Medulla oblongata (tissue), 1 donor: ENCODE measurements around the gene BRINP2.

ENCODE experiments used
- DNase-seq: peaks from one replicate; pipeline ENCODE4 v3.0.0-alpha.2; 2015; ENCODE audit errors: extremely low spot score

BRINP2 gene

DNA sequence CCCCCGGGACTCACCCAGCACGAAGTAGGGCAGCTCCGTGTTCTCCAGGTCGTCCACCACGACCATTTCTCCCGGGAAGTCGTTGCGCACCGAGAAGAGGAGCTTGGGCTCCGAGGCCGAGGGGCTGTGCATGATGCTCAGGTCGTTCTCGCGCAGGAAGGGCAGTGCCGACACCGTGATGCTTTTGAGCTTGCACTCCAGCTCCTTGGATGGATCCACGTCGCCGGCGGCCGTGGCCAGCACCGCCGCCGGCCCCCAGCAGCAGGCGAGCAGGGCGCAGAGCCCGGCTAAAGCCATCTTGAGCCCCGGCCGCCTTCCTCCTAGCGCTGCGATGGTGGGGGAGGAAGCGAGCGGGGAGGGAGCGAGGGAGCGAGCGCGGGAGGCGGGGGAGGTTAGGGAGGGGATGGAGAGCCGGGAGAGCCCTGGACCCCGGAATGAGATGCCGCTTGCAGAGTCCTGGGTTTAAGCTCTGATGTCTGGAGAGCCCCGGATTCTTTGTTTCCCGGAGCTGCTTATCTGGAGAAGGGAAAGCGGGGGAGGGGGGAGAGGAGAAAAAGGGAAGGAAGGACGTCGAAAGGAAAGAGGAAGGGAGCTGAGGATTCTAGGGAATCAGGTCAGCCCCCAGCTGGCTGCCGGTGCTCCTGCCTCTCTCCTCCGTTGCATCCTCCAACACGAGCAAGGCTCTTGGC lies 6.2 kb upstream of the BRINP2 start, which contains the start of gene ASTN1:
ASTN1 (minus strand) TSS at position 333 of the 689 bp plus-strand sequence; CDS start at position 297, 36 bp downstream.
- DNase-seq = peak; percentile 37

DNA sequence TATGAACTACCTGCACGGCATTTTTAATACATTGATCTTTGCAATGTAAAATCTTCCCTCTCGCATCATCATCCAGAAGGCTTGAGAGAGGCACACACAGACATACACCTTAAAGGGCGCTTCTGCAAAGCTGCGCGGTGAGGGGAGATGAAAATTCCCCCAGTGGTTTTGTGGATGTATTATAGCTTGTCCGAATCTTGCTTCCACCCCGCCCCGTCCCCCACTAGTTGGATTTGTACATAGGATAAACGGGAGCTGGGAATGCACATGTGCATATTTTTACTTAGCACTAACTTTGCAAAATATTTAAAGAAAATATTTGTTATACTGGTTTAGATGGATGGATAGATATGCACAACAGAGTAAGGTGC lies 5.7 kb upstream of the BRINP2 start:
- DNase-seq = no peak

DNA sequence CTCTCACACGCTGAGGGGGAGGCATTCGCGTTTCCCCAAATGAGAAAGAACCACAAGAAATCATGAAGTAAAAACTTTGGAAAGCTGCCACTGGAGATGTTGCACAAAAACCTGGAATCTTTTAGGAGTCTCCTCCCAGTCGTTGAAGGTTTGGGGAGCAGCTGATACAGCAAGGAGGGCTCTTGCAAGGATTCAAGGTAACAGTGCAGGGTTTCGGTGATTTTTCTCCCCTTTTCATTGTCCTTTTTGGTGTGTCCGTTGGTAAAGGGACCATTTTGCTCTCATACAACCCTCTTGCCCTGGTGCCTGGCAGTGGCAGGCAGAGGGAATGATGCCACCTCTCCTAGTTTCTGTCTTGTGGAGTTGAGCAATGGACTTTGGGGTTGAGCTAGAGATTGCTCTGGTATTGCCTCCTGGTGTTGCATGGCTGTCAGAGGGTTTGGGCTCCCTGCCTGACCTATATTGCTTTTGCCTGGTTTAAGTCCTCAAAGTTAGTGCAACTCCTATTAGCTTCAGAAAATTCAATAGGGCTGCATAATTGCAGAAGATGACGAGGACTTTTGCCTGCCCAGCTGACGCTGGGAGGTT lies 872 bp downstream of the BRINP2 start:
- DNase-seq = peak; percentile 29

DNA sequence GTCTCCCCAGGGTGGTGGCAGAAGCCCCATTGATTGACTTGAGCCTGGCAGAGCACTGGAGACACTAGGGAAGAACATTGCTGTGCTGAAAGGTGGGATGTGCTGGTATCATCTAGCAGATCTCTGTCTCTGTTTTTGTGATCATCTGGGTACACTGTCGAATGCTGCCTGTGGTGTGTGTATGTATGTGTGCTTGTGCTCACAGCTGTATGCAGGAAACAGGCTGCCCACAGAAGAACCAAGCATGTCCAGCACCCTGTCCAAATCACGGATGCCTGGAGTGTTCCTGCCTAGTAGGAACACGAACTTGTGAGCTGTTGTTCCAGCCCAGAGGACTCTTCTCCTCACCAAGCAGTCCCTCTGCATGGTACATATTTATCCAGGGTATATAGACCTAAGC lies 1.5 kb downstream of the BRINP2 start:
- DNase-seq = no peak

DNA sequence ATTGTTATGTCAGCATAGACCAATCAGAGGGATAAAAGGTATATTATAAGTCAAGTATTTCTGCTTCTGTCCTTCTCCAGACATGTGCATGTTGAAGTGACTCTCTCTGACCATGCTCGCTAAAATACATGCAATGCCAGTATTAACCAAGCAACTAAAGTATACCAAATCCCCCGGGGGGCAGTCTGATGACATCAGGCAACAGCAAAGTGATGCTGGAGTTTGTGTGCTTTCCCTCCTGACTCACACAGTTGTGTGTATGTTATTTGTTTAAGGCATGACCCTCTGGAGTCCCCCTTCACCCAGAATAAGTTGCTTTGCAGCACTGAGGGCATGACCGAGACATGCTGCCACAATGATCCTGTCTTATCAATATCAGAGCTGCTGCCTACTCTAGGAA lies 2.1 kb downstream of the BRINP2 start:
- DNase-seq = no peak

DNA sequence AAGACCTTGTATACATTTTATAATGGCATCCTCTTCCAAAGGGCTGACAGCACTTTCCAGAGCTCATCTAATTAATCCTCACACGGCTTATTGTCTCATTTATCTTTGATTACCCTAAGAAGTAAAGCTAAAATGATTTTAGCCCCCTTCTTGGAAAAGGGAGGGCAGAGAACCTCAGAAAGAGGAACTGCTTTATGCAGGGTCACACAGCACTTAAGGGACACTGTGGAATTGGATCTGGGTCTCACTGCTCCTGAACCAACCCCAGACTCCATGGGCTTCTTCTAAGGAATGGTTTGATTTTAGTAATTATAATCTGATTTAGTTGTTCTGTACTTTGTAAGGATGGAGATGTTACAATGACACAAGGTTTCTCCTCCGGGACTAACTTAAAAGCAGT lies 3.2 kb downstream of the BRINP2 start:
- no peak for DNase-seq

DNA sequence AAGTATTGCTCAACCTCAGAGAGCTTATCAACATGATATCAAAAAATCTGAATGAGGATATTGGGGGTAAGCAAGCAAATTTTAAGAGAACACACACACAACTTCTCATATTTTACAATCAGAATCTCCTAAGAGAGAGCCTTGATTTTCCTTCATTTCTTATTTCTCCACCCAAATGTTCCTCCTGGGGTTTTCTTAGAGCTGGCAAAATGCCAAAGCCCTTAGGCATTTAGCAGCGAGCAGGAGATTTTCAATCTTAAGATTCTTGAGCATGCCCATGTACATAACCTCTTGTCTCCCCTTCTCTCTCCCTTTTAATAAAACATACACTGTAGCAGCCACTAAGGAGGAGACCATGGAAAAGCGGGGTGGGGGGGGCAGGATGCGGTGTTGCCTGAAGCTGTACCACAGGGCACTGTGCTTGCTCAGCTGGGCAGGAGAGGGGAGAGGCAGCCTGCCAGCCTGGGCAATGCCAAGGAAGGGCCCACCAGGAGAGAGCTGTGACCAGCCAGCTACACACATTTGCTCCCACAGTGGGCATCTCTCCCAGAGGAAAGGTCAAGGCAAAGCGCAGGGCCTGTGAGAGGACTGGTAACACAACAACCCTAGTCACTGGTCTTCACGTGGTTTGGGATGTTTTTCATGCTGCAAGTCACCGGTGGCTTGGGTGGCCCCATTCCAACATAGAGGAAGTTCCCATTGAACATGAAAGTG lies 4.3 kb downstream of the BRINP2 start:
- peak; percentile 49 for DNase-seq

DNA sequence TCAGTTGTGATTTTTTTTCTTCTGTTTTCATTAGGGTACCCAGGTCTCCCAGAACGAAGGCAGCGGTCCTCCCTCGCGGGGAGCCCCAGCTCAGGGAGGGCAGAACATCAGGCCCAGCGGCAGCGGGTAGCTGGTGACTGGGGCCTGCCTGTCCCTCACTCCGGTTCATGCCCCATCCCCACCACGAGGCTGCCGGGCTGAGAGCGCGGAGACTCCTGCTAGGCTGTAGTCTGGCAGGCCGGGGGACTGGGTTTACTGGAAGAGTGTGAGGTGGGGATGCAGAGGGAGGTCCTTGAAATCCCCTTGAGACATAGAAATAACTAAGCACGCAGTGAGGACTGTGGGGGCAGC lies 10.5 kb downstream of the BRINP2 start:
- DNase-seq = no peak

DNA sequence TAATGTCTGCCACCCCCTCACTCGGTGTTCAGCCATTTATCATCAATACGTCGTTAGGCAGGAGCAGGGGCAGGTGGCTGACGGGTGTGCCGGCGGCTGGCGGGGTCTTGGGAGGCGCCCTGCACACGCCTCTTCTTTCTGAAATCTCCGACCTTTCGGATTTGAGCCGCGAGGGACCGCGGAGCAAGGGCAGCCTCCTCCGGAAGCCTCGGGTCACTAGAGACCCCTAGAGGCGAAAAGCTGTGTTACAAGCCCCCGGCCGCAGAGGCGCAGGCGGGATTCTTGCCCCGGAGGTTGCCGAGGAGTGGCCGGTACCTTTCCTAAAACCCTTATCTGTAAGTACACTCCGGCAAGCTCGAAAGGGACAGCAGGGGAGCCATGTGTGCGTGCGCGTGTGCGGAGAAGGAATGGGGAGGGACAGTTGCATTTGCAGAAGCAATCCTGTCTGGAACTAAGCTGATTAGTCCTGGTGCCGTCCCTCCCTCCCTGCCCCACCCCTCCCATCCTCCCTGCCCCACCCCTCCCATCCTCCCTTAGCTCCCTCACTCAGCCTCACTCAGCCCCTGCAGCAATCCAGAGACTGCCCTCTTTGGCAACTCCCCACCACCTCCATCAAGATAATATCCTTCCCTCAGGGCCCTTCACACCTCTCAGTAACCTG lies 11.0 kb downstream of the BRINP2 start:
- DNase-seq = peak; percentile 70

DNA sequence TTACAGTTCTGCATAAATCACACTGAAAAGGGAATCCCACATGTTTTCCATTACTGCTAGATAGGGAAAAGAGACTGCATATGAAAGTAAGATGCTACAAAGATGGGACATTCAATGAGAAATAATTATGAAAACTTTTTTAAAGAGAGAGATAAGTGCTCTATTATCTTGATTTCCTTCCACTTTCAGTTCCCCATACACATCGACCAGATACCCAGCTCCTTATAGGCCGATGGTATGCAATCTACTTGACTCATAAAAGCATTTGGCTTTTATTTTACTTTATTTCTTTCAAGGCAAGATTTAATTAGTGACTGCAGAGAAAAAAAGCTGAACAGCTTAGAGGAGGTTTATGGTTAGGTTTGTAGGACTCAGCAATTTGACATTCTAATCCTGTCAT lies 13.1 kb downstream of the BRINP2 start:
- DNase-seq = no peak

DNA sequence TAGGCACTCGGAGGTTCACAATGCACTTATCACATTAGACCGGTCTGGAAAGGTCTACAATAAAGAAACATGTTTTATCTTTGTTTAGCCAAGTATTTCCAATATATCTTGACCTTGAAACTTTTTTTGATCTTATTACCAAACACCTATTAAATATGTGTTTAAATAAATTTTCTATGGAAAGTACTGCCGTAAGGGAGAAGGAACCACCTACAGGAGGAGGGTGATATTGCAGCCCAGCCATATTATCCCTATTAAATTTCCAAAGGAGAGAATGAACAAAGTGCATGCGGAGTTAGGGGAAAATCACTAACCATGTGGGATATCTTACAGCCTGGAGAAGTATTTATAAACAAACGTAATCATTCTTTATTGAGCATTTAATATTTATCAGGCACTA lies 14.5 kb downstream of the BRINP2 start:
- DNase-seq = no peak

DNA sequence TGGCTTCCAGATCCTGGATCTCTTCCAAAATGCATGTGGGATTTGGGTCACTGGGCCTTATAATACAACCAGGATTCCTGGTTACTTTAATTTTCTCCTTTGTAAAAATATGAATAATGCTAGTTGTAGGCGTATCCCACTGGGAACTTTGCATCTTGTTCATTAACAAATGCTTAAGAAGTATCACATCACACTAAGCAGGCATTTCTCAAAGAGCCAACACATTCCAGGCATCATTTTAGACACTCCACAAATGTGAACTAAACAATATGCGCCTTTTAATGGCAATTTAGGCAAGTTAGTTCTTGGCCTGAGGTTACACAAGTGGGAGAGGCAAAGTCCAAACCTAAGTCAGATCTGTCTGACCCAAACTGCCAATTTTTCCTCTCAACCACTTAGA lies 15.9 kb downstream of the BRINP2 start:
- no peak for DNase-seq

DNA sequence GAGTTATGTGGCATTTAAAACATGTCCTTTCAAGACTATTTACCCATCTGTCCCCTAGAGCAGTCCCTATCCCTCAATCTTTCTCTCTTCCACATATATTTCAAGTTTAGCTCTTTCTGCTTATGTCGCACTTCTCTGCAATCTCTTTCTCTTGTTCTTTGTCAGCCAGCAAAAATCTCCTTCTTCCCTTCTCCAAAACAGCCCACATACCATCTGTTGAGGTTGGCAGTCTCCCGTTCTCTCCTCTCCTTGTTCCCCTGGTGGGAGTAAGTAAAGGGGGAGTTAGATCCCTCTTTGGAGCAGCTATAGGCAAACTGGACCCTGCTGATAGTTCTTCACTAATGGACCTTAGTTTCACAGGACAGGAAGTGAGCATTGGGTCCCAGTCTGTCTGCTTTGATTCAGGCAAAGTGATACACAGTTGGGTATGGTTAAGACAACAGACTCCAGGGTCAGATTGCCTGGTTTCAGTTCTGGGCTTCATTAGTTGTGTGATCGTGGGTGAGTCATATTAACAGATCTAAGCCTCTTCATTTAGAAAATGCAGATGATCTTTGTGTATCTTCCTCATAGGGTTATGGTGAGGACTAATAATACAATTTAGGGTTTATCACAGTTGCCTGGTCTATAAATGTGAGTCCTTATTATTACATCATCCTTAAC lies 19.7 kb downstream of the BRINP2 start:
- no peak for DNase-seq

DNA sequence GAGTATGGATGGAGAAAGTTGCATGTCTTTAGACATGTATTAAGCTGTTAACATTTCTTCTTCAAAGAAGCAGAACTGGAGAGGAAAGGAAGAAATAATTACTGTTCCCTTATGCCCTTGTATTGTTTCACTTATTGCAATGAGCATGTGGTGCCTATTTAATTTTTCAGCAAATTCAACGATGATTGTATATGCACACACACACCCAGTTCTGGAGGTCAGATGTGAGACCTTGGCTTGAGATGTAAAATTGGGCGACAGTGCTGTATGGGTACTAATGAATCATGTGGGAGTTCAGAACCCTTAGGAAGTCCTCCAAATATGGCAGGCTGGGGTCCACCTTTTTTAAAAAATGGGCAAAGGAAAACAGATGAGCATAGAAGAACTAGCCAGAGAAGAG lies 27.5 kb downstream of the BRINP2 start:
- DNase-seq = no peak

DNA sequence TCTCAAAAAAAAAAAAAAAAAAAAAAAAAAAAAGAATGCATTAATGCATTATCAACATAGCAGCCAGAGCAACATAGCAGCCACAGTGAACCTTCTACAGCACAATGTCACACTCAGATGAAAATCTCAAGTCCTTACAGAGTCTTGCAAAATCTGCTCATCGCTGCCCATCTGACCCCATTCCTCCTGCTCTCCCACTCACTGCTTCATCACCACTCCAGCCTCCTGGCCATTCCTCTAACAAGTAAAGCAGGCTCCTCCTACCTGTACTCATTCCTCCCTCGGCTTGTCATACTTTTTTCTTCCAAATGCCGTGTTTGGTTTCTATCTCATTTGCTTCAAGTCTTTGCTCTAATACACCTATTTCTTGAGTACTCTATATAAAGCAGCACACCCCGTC lies 29.5 kb downstream of the BRINP2 start:
- no peak for DNase-seq

DNA sequence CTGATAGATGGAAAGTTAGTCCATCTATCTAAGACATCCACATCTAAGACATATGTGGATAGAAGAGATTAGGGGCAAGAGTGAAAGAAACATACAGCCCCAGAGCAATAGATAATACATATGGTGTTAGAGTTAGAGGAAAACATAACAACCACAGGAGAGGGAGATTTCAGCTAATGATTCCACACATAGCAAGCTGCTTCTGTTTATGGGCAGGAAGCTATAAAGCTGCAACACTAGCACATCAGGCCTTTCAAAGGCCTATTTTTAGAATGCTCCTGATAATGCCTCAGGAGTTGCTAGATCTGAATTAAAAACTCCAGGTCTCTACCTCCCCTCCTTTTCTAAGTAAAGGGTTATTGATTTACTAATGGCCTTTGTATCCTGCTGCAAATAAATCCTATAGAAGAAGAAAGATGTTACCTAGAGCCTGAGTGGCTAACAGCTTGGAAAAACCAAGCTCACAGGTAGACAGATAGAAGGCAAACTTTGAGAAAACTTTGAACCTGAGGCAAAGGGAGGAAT lies 36.1 kb downstream of the BRINP2 start:
- DNase-seq = no peak

DNA sequence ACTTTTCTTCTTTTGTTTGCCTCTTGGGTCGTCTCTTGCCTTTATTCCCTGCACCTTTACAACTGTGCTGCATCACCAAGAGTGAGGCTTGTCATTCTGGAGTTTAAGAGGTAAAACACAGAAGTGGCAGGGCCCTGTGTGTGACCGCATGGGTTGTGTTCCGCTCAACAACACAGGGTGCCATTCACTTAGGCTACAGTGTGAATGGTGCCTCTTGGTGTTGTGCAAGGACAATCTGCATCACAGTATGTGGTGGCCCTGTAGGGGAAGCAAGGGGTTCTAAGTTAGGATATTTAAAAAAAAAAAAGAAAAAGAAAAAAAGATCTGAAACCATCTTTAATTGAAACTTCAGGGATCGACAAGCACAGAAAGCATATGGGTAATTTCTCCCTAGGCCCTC lies 38.2 kb downstream of the BRINP2 start:
- no peak for DNase-seq

DNA sequence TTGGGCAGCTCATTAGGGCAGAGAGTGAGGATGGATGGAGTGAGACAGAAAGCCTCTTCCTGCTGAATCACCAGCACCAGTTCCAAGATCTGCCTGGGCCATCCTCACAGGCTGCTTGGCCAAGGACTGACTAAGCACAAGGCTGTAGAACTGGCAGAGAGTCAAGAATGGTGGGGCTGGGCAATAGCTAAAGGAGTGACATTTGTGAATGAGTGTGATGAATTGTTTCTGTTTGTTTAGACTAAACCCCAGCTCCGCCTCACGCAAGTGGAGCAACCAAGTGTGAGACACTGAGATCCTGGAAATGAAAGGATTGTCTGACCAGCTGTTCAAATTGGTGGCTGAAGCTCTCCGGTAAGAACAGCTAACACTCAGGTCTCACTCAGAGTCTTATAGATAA lies 38.6 kb downstream of the BRINP2 start:
- peak; percentile 89 for DNase-seq

DNA sequence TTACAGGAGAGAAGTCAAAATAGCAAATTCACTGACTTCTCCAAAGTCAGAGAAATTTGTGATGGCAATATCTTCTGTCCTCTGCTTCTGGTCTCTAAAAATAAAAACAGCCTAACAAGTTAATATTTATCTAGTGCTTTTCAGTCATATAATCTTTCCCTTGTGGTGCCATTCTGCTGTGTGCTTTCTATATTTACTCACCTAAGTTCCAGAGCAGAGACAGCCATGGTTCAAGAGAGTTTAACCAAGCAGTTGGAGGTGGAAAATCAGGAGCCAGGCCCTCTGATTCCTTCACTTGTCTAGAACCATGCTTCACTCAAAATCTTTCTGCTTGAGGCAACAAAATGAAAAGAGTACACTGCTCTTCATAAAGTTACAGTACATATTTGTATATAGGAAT lies 39.3 kb downstream of the BRINP2 start:
- no peak for DNase-seq

DNA sequence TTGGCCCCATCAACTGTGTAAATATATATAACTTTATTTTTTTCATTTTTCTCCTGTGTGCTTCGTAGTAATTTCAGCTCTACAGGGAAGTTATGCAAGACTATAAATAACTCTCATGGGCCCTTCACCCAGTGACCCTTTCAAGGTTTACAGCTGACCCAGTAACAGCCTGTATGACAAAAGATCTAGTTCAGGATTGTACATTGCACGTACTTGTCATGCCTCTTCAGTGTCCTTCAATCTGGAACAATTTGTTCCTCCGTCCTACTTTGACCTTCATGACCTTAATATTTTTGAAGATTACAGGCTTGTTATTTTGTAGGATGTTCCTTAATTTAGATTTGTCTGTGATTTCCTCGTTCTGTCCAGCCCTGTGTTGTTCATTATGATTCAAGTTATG lies 40.5 kb downstream of the BRINP2 start:
- DNase-seq = no peak

DNA sequence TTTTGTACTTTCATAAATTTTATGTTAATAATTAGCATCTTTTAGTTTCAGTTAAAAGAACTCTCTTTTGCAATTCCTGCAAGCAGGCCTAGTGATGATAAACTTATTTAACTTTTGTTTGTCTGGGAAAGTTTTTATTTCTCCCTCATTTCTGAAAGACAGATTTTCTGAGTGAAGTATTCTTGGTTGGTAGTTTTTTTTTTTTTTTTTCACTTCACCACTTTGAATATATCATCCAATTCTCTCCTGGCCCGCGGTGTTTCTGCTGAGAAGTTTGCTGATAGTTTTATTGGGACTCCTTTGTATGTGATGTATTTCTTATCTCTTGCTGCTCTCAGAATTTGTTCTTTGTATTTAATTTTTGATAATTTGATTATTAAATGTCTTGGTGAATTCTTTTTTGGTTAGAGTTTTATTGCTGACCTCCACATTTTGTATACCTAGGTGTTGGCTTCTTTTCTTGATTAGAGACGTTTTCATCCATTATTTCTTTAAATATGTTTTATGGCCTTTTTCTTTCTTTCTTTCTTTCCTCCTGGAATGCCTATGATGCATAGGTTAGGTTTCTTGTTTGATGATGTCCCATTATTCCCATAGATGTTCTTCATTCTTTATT lies 45.9 kb downstream of the BRINP2 start:
- no peak for DNase-seq
